GOT3 (cell line): ENCODE results near the gene MIER2.

Experiments
- DNase-seq: peaks from one replicate; lab custom pipeline; 2025; ENCODE audit warnings: mixed read lengths; lab: John Stamatoyannopoulos, UW

Gene MIER2

DNA sequence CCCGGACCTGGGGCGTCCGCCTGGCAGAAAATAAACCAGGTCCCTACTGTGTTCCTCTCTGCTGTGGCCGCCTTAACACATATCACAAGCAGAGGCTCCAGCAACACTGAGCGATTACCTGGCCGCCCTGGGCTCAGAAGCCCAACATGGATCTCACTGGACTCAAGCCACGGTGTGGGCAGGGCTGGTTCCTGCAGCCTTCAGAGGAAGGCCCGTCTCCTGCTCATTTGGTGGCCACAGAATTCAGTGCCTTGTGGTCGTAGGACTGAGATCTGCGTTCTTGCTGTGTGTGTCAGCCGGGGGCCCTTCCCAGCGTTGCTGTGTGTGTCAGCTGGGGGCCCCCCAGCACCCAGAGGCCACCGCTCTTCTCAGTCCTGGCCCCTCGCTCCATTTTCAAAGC, 34.1 kb upstream of the MIER2 start:
- no peak for DNase-seq

DNA sequence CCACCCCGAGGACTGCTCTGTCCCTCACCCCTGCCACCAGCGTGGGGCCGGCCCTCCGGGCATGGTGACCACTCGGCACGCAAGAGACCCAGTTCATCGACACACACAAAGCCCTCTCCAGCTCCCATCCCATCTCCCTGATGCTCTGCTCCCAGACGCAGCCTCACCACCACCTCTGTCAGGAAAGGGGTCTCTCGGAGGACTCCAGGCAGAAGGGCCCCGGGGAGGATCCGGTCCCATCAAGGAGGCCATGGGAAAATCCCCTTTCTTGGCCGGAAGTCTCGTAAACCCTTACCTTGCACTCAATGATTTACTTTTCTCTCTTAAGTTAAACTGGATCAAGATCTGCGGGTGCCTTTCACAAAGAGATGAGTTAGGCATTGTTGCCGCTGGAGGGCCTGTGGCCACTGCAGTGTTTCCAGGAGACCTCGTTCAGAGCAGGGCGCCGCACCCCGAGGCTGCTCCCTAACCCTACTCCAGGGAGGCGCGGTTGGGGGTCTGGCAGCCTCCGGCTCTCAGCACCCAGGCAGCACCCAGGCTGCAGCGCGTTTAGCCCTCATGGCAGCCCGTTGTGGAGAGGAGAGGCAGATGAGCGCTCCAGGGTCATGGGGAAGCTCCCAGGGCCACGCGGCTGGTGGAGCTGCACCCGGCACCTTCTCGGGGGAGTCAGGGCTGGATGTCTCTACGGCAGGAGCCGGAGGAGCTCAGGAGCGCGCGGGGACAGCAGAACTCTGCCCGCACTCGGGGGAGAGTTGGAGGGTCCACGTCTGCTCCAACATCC, 33.4 kb upstream of the MIER2 start:
- DNase-seq = no peak

DNA sequence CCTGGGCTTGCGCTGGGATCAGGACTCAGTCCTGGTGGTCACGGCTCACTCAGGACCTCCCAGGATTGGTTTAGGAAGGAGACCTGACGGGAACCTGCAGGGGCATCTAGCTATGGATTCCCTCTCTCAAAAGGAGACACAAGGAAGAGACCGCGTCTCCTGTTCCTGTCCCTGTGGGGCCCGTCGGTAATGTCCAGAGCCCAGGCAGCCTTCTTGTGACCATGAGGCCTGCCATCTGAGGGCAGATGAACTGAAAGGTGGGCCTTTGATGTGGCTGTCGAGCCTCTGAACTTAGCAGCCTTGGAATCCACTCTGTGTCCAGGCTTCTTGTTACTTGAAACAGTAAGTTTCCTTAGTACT, 31.5 kb upstream of the MIER2 start:
- DNase-seq = no peak

DNA sequence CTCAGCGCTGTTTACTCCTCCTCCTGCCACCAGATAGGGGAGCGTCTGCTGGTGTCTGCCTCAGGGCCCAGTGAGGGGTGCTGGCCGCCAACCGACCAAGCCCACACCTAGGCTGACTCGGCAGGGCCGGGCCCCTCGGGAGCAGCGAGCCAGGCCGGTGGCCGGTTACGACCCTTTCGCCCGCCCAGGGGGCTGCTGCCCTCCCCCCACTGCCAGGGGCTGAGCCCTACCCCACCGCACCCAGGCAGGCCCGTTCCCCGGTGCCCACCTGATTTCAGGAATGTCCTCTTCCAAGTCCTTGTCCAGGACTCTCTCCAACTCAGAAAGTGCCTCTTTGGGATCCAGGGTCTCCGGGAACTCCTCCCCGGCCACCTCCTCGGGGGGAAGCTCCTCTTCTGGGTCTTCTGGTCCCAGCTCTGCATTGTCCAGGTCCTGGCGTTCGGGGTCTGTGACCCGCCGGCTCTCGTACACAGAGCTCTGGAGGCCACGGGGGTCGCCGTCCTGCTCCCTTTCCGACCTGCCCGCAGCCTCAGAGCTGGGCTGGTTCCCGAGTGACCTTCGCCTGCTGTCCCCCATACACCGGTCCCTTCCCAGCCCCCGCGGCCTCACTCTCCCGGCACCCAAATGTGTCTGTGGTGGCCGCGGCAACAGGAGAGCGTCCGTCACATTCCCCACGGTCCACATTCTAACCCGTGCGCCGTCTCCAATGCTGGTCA, 31.0 kb upstream of the MIER2 start:
- no peak for DNase-seq

DNA sequence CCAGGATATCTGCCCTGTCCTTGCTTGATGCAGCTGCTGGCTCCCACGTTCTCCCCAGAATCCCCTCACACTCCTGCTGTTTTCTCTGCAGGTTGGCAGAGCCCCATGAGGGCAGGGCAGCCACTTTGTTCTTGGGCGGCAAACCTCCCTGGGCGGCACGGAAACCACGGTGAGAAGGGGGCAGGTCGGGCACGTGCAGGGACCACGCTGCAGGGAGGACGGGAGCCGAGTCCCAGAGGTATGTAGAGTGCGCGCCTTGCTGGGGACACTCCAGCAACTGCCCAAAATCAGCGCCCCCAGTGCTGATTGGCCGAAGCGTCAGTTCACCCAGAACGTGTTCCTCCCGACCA, 30.3 kb upstream of the MIER2 start:
- DNase-seq = no peak

DNA sequence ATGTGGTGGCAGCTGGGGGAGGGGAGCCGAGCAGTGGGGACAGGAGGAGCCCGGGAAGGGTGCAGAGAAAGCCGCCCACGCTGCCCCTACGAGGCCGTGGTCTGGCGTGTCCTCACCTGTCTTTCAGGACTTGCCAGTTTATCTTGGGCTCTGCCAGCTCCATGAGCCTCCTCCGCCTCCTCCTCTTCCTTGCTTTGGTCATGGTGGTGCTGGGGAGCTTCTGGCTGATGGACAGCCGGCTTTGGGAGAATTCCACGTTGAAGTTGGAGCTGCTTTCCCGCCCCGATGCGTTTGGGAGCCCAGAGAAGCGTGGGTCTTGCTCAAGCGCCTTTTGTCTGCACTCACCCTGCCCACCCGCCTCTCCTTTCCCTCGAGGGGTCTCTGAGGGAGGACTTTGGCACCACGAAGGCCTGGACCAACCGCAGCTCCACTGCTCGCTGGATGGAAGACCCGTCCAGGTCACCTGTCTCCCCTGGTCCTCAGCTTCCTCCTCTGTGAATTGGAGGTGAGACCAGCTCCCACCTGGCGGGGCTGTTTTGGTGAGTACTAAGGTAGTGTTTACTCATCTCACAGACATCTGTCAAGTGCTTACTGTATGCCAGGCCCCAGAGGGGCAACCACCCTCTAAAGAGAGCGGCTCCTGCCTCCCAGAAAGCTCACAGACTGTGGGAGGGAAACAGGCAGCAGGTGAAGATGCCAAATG, 29.7 kb upstream of the MIER2 start:
- DNase-seq = no peak

DNA sequence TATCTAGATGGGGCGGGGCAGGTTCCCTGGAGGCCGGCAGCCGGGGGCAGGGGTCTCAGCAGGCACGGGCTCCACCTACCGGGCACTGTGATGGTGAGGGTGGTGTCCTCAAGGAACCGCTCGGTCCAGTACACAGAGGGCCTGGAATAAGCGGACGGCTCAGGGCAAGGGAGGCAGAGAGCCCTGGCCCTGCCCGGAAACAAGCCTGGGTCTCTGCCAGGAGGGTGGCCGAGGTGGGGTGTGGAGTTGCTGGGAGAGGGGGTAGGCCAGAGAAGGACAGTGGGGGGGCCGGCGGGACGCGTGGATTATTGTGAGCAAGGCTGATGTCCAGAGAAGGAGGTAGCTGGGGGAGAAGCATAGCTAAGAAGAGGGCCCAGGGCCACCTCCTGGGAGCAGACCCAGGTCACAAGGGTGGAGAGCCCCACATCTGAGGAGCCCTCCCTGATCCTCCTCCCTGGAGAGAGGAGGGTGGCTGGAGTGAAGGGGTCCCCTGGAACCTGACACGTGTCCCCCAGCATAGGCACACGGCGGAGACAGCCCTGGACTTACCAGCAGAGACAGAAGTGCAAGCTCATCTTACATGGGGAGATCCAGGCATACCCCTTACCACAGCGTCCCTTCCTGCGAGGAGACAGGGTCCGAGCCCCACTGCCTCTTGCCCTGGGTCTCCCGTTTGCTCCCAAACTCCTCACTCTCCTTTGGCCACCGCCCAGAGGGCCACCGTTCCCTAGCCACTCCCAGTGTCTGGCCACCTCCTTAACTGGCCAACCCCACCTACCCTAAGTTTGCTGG, 29.0 kb upstream of the MIER2 start:
- DNase-seq = no peak

DNA sequence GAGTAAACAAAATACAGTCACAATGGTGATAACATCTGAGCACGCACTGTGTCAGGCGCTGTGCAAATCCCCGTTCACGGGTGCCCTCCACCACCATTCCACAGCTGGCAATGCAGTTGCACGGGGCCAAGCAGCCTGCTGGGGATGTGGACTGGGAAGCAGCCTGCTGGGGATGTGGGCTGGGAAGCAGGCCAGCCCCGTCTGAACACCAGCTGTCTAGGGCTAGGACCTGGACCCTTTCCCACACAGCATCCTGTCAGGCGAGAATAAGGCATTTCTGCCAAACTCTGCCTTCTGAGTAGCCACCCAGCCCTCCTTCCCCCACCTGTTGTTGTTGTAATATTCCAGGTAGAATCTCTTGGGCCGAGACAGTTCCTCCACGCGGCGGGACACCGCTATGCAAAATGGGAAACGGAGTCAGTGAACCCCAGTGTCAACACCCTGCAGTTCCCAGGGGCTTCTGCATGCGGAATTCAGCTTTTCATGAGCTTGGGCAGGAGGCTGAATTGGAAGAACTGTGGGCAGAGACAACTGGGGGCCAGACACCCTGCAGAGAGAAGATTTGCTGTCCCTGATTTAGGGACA, 27.8 kb upstream of the MIER2 start:
- DNase-seq = no peak

DNA sequence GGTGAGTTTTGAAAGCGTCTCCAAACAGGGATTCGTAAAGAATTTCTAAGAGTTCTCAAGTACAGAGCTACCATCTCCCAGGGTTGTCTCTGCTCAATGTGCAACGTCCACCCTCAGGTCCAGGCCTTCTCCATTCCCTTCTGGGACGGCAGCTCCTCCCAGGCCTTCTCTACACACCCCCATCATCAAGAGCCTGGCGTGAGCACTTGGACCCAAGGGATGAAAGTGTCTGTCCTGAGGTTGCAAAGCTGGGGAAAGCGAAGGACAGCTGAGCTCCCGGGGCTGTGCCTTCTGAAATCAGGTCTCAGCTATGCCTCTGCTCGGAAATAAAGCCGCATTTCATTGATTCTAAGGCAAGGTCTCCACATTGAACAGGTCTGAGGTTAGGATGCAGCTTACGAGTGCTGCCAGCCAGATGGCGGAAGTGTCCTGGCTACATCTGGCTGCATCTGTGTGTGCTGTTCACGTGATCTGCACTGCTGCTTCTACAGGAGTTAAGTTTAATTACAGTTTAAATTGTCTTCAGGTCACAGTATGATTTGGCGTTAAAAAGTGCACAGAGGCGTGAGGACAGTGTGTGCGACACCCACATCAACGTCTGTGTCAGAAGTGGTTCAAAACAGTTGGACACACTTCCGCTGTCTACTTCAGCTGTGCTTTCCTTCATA, 27.0 kb upstream of the MIER2 start:
- no peak for DNase-seq

DNA sequence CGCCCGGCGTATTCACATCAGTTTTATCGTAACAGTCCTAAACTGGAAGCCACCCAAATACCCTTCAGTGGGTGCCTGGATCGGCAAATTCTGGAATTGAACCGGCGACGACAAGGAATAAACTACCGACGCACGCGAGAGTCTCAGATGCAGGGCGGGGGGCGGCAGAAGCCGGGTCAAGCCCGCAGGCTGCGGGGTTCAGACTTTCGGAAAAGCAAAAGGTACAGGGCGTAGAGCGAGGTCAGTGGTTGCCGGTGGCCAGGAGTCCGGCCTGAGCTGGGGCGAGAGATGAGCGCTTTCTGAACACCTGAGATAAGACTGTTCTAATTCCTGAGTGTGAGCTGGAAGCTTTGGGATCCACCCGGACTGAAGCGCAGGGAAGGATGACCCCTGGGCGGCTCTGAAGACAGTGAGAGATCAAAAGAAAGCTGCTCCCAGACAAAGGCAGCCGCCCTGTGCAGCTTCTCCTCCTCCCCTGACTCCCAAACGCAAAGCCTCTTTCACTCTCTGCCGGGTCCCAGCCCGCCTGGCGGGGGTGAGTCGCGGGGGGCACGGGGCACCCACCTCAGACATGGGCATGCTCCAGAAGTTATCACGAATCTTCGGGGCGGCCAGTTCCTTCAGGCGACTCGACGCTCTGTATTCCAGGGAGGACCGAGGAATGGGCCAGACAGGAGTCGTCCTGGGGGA, 26.2 kb upstream of the MIER2 start:
- DNase-seq = no peak

DNA sequence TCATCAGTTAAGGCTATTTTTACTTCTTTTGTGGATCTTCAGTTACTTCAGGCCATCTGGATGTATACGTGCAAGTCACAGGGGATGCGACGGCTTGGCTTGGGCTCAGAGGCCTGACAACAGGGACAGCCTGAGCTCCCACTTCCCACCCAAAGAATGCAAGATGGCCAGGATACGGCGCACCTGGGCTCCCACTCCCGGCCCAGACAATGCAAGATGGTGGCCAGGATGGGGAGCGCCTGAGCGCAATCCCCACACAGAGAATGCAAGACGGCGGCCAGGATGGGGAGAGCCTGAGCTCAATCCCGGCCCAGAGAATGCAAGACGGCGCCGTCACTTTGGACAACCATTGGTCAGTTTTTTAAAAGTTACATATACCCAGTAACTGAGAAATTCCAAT, 25.3 kb upstream of the MIER2 start:
- DNase-seq = no peak

DNA sequence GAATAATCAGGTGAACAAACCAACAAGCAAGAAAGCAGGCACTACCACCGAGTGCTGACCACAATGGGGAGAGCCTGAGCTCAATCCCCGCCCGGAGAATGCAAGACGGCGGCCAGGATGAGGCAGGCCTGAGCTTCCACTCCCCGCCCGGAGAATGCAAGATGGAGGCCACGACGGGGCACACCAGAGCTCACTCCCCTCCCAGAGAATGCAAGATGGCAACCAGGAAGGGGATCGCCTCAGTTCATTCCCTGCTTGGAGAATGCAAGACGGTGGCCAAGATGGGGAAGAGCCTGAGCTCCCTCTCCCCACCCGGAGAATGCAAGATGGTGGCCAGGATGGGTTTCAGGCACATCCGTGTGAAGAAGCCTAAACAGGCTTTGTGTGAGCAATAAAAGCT, 24.7 kb upstream of the MIER2 start:
- DNase-seq = no peak

DNA sequence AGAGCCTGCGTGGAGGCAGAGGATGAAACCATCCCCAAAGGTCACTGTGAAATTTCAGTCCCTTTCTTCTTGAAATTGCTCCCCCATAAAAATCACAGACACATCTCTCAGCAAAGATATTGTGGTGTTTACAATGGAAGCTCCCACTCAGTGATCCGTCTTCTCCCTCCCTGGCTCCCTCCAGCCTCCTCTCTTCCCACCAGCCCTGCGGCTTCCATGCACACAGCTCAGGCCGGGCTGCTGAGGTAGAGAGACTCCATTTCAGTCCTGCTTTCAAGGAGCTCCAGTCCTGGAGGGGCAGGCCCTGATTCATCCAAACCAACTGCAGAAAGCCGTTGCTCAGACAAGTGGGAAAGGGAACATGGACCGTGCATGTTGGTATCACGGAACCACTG, 24.0 kb upstream of the MIER2 start:
- no peak for DNase-seq

DNA sequence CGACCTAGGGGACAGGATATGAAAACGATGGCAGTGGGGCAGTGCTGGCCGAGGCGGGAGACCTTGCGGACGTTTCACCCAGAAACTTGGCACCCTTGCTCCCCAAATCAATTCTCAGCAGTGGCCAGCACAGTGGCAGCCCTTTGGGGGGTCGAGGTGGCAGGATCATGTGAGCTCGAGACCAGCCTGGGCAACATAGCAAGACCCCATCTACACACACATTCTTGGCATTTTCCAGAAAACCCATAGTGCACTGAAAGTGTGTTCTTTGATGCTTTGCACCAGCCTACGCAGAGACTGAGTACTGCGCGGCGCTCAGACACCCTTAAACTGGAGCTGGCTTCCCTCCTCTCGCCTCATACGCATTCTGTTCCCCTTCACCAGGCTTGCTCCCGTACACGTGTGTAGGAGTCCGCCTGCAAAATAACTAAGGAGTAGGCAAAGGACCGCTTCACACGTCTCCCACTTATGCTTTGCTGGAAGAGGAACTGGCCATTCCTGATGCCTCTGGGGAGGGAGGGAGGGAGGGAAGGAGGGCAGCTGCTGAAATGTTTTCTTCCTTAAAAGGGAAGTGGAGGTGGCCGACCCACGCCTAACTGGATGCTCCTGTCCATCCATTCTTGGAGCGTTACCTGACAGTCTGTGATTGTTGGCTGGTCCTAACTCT, 23.5 kb upstream of the MIER2 start:
- no peak for DNase-seq

DNA sequence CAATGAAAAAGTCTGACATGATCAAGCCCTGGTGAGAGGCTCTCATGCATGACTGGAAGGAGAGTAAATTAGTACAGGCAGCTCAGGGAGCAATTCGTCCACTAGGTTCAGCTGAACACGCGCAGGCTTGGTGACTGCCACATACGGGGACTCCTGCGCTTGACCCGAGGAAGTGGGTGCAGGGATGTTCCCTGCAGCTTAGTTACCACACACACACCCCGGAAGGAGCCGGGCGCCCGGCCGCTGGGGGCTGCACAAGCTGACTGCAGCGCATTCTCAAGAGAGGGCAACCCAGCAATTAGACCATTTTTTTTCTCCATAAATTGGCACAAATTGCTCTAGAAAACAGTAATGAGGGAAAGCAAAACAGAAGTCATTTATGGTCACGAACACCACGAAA, 23.0 kb upstream of the MIER2 start:
- DNase-seq = no peak

DNA sequence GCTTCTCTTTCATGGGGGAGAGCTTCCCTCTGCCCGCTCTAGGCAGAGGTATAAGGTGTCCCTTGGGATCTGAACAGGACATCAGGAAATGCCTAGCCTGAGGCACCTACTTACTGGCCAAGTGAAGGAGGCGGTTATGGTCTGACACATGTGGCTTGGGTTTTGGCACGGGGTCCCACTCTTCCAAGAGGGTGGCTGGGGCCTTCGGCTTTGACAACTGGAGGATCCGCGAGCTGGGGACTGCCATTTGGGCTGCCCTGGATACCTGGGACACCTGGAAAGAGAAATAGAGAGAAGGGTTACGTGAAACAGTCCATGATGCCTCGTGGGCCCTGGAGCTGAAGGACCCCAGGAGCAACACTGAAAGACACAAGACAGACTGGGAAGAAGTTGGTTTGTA, 22.4 kb upstream of the MIER2 start:
- DNase-seq = no peak

DNA sequence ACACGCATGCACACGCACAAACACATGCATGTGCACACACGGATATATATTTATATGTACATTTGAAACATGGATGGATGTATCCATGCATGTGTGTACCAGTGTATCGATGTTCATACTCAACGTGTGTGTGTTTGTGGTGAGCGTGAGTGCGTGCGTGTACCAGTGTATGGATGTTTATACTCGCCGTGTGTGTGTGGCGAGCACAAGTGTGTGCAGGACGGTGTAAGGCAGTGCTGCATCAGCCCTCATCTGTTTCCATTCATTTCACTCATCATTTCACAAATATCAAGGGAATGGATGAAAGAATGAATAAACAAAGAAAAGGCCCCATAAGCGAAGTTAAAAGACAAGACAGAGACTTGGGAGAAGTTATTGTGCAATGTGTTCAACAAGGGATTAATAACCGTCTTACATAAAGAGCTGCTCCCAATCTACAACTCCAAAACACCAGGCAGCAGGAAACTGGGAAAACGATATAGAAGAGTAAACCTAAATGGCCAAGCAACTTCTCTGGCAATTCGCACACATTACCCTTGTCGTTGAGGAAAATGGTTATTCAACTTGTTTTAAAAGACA, 21.7 kb upstream of the MIER2 start:
- DNase-seq = no peak

DNA sequence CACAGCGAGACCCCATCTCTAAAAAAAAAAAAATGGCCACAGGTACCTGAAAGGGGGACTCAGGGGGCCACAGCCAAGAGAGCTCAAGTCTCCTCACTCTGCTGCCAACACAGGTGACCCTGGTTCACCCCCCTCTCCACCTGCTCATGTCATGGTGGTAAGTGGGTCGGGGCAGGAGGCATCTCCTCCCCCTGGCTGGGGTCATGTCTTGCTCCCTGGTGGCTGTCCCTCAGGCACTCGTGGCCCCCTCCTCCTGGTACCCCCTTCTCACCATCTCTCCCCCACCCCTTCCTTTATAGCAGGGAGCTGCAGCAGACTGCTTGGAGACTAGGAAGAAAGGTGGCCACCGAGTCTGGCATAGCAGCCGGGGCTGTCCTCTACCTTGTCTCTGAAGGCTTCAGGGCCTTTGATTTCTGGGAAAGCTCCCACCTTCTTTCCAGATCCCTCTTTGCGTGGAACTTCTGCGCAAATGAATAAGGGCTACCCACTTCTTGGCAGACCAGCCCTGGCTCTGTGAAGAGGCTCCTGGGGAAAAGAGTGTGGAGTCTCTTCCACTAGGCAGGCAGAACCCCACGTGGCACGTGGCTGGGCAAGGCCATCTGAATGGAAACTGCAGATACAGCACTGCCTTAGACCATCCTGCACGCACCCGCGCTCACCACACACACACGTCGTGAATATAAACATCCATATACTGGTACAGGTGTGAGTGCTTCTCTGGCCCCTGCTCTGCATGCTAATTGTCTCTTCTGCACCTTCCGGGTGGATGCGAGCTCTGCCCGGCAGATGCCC, 20.1 kb upstream of the MIER2 start:
- no peak for DNase-seq

DNA sequence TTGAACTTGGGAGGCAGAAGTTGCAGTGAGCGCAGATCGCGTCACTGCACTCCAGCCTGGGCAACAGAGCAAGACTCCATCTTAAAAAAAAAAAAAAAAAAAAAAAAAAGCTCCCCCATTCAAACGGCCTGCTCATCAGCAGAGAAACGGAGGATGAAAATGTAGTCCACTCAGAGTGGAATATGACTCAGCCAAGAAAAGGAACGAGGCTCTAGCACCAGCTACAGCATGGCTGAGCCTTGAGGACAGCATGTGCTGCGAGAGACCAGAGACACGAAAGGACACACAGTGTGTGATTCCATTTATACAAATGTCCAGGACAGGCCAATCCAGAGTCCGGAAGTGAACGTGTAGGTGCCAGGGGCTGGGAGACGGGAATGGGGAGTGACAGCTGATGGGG, 18.1 kb upstream of the MIER2 start:
- DNase-seq = no peak
